ENCODE data around the gene CHRDL2.

The CHRDL2 gene

DNA sequence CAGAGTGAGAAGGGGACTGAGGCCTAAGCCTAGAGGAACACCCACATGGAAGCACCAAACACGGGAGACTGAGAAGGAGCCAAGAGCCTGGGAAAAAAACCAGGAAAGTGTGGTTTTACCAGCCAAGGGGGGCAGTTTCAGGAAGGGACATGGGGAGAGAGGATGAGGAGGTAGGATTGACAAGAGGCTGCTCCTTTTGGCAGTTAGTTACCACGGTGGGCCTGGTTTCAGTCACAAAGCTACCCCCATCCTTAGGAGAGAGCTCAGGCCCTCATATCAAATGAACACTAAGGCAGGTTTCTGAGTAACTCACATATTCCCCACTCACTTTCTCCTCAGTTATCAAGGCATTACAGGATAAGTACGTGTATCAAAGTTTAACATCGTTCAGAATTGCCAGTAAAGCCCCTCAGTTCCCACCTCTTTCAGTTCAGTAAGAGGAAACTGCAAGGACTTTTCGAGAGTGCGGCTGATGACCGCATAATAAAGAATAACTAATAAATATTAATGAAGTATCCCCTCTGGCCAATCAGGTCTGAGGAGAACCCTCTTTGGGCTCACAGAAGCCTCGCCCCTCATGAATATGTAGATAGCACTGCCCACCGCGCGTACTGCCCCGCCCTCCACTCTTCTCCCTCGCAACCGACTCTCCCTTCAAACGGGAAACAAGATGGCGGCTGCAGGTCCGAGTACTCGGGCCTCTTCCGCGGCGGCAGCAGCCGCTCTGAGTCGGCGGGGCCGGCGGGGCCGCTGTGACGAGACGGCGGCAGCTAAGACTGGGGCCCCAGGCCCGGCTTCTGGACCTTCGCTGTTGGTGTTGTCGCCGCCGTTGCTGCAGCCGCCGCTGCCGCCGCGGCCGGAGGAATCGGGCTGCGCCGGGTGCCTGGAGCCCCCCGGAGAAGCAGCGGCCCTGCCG is 17.2 kb upstream of the CHRDL2 start, which contains the start of gene RNF169:
Gene RNF169 (plus strand): TSS at position 639 of the 916 bp plus-strand sequence. CDS start 32 bp downstream, at position 671.
- peak; percentile 97 for DNase-seq (ENCODE audit: low read depth)

DNA sequence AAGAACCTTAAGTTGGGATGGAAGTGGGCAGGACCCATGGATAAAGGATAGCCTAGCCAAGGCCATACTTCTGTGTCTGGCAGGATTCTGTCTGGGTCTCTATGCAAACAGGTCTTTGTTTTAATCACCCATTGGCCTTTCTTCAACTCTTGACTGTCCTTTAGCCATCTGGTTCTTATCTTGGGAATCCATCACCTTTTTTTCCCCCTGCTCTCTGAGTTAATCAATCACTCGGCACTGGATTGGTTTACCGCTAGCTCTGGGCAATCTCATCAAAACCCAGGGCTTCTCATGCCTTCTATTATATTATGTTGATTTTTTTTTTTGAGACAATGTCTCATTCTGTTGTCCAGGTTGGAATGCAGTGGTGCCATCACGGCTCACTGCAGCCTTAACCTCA is 15.6 kb upstream of the CHRDL2 start:
- no peak for DNase-seq (ENCODE audit: low read depth)

GRCh38 chr11:74744277-74744676 is 13.1 kb upstream of the CHRDL2 start:
- DNase-seq (ENCODE audit: low read depth), result peak; percentile 42

DNA sequence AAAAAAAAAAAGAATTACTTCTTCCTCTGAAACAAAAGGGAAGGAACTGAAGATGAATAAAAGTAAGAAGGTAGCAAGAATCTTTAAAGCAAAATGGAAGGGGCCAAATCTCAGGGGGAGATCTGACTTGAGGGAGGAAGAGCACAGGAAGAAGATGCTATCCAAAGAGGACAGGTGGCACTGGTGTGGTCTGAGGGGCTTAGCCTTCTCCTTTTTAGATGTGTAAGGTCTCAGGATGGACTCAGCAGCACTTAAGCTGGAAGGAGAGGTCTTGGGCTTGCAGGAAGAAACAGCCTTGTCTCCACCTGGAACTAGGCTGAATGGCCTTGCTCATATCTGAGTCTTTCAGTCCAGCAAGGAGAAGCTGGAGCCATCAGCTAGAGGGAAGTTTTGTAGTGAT is 12.4 kb upstream of the CHRDL2 start:
- DNase-seq (ENCODE audit: low read depth), result no peak

GRCh38 chr11:74742070-74742469 is 10.8 kb upstream of the CHRDL2 start:
- no peak for DNase-seq (ENCODE audit: low read depth)

- peak; percentile 76 for DNase-seq (ENCODE audit: low read depth)
Observed at GRCh38 chr11:74739546-74740270, 8.5 kb upstream of the CHRDL2 start.

GRCh38 chr11:74736031-74736430 is 4.8 kb upstream of the CHRDL2 start:
- DNase-seq (ENCODE audit: low read depth), result no peak

DNA sequence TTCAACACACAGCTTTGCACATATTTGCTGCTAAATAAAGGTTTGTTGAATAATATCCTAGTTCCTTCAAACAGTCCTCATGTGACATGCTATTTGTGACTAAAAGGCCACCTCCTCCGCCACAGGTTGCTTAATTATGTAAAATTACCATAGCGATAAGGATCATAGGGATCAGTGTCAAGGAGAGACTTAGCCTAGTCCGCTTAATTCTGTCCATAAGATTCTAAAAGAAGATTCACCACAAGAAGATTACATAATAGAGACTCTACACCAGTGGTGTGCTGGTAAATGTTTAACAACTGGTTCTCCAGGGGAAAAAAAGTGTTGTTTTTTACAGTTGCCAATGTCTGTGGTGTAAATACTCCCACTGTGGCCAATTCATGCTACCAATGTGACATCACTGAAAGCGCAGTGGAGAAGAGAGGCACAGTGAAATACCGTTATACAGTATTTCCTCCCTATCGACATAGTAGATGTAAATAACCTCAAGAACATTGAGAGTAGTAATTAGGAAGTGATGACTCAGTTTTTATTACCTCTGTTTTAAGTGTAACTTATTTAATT is 4.2 kb upstream of the CHRDL2 start:
- DNase-seq (ENCODE audit: low read depth), result no peak

DNA sequence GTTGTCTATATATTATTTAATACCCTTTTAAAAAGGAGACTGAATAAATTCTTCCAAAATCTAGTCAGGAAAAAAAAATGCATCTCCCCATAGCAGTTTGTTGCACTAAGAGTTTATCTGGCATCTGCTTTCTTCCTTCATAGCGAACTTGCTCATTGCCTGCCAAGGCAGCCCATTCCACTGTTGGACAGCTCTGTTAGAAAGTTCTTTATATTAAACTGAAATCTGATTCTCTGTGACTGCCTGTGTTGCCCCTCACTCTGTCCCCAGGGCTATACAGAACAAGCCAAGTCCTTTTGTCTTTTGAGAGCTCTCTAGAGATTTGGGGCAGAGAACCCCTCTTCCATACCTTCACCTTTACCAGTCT is 3.3 kb upstream of the CHRDL2 start:
- DNase-seq (ENCODE audit: low read depth), result no peak

DNA sequence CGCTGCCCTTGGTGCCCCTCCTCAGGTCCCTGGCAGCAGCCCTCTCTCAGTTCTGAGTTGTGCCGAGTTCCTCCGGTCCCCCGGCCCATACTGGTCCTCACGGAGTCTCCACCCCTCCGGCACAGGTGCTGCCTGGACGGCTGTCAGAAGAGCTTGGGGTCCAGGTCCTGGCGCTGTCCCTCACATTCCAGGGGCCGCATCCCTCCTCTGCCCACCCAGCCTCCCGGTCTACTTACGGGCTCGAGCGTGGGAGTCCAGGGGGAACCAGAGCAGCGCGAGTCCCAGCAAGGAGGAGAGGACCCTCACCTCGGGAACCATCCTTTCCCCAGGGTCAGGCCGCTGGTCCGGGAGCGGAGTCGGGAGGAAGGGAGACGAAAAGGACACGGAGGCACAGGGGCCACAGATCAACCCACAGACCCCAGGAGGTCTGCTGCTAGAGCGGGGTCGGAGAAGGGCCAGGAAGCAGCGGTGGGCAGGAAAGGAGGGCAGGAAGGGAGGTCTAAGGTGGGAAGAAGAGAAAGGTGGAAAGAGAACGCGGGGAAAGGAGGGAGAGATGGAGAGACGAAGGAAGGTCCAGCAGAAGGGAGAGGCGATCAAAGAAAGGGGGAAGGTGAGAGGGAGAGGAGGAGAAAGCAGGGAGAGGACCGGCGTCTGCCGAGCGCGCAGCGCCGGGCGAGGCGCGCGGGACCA is 510 bp downstream of the CHRDL2 start:
- DNase-seq (ENCODE audit: low read depth), result no peak

GRCh38 chr11:74729397-74729796 is 1.8 kb downstream of the CHRDL2 start:
- DNase-seq (ENCODE audit: low read depth), result no peak

DNA sequence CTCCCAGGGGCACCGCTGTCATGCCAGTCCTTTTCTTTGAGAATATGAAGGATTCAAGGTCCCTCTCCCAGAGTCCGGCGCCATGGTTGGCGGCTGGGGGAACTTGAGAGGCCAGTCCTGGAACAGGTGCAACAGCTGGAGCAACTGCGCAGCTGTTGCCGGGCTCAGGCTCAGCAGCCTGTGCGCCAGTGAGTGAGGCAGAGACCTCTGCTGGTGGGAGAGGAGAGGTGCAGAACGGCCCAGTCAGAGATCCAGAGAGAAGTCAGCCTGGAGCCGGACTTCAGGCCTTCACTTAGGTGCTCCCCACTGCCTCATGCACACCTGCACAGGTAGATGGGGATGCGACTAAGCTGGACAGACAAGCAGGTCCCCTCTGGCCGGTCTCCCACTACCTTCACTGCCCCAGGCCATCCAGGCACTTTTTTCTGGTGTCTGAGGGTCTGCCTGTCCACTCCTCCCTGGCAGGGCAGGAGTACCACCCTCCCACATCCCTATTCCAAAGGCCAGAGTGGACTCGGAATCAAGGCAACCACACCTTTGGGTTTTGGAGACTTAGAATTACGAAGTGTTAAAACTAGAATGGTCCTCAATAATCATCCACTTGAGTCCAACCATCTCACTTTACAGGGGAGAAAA is 4.6 kb downstream of the CHRDL2 start:
- DNase-seq (ENCODE audit: low read depth), result peak; percentile 71

DNA sequence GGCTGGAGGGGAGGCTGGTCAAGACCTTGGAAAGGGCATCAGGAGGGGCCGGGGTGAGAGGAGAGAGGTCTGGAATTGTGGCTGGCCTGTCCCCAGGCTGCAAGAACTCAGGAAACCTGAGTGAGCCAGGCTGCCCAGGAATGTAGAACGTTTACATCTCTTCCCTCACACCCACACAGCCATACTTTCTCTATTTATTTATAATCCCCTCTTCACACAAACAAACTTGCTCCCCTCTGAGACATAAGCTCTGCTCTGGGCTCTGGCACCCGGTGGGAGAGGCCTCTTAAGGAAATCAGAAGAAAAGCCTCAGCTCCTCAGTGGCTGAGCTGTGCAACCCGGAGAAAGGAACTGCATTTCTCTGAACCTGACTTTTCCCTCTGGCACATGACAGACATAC is 5.5 kb downstream of the CHRDL2 start:
- peak; percentile 20 for DNase-seq (ENCODE audit: low read depth)

GRCh38 chr11:74723511-74723910 is 7.7 kb downstream of the CHRDL2 start:
- no peak for DNase-seq (ENCODE audit: low read depth)

- DNase-seq (ENCODE audit: low read depth), result no peak
Observed at GRCh38 chr11:74721479-74721835, 9.8 kb downstream of the CHRDL2 start.

- no peak for DNase-seq (ENCODE audit: low read depth)
Observed at GRCh38 chr11:74720596-74721478, 10.4 kb downstream of the CHRDL2 start.

DNA sequence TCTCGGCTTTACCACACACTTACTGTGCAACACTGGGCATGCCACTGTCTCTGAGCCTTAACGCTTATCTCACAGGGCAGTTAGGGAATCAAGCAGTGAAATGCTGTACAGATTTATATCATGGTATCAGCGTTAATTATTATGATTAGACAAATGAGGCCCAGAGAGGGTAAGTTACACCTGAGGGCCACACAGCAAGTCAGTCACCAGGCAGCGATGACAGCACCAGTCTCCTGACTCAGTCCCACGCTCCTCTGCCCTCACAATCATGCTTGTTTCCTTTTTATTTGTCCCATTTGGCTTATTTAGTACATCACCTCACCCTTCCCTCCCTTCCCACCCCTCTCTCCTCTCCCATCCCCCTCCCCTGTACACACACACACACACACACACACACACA is 12.2 kb downstream of the CHRDL2 start:
- DNase-seq (ENCODE audit: low read depth), result no peak

DNA sequence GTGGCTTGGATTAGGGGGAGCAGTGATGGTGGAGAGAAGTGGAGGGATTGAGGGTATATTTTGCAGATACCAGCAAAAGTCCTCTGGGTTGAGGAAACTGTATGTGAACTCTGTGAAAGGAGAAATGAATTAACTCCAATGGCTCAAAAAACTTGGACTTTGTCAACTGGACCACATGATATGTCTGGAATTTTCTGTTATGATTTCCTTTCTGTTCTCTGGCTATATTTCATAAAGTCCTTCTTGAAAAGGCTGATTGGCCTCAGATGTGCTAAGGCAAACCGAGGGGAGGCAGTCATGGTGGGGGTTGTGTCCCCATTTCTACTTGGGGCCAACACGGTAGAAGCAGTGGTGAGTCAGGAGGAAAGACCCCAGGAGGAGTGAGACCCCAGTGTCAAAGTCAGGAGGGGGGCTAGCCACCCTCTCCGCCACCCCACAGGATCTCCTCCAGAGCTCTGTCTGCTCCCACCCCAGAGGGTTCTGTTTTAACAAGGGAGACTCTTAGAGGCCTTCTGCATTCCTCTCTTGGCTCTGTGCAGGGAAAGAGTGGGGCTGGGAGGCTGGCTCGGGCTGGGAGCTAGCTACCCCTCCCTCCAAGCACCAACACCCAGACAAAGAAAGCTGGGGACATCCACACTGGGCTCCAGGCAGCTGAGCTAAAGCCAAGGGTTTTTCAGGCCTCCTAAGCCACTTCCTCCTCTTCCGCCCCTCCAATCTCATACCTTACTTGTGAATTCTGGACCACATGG is 13.8 kb downstream of the CHRDL2 start:
- DNase-seq (ENCODE audit: low read depth), result no peak

DNA sequence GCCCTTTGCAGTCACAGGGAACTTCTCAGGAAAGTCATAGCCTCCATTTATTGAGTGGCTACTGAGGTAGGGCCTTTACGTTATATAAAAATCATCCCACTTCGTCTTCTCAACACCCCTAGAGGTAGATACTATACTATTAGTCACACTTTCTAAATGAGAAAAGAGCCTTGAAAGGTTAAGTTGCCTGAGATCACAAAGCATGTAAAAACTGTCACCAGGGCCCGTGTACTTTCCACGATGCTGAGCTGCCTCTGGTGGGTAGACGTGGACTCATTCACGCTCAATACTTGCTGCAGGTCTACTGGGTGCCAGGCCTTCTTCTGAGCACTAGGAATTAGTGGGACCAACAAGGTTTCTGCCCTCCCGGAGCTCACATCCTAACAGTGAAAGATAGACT is 16.3 kb downstream of the CHRDL2 start:
- DNase-seq (ENCODE audit: low read depth), result no peak

GRCh38 chr11:74713686-74714085 is 17.5 kb downstream of the CHRDL2 start:
- no peak for DNase-seq (ENCODE audit: low read depth)
